ENCODE data around the gene UBALD2.
"Not testable (repeated sequence)": the region's sequence is repeated elsewhere in the genome, so short reads cannot be mapped to it uniquely, and the experiment has no call there.

UBALD2 gene

GRCh38 chr17:76277300-76278267, 12.4 kb downstream of the UBALD2 start:
- no peak for DNase-seq (ENCODE audit: low read depth)

GRCh38 chr17:76278268-76278908, 13.2 kb downstream of the UBALD2 start:
- no peak for DNase-seq (ENCODE audit: low read depth)

GRCh38 chr17:76278952-76279741, 14.0 kb downstream of the UBALD2 start:
- DNase-seq (ENCODE audit: low read depth): peak; percentile 88

GRCh38 chr17:76279742-76280287, 14.7 kb downstream of the UBALD2 start:
- DNase-seq (ENCODE audit: low read depth): no peak

GRCh38 chr17:76280650-76281049, 15.5 kb downstream of the UBALD2 start:
- no peak for DNase-seq (ENCODE audit: low read depth)

- no peak for DNase-seq (ENCODE audit: low read depth)
Observed at GRCh38 chr17:76281573-76282371, 16.6 kb downstream of the UBALD2 start.

GRCh38 chr17:76292567-76292966, 27.4 kb downstream of the UBALD2 start:
- DNase-seq (ENCODE audit: low read depth): no peak

- DNase-seq (ENCODE audit: low read depth): no peak
Observed at GRCh38 chr17:76293106-76293505, 28.0 kb downstream of the UBALD2 start.

GRCh38 chr17:76296186-76296585, 31.0 kb downstream of the UBALD2 start:
- no peak for DNase-seq (ENCODE audit: low read depth)

GRCh38 chr17:76296889-76297288, 31.7 kb downstream of the UBALD2 start:
- DNase-seq (ENCODE audit: low read depth): no peak

- DNase-seq (ENCODE audit: low read depth): no peak
Observed at GRCh38 chr17:76297436-76297835, 32.3 kb downstream of the UBALD2 start.

- DNase-seq (ENCODE audit: low read depth): no peak
Observed at GRCh38 chr17:76304226-76305134, 39.3 kb downstream of the UBALD2 start.

- DNase-seq (ENCODE audit: low read depth): not testable (repeated sequence)
Observed at GRCh38 chr17:76305135-76305454, 39.9 kb downstream of the UBALD2 start.

- DNase-seq (ENCODE audit: low read depth): no peak
Observed at GRCh38 chr17:76307299-76307965, 42.3 kb downstream of the UBALD2 start.

- DNase-seq (ENCODE audit: low read depth): no peak
Observed at GRCh38 chr17:76307966-76308338, 42.8 kb downstream of the UBALD2 start, which contains the start of gene QRICH2. Gene QRICH2, minus strand, starts transcription at chr17:76308276. Its CDS starts 278 bp downstream, at chr17:76307998.

- DNase-seq (ENCODE audit: low read depth): no peak
Observed at GRCh38 chr17:76309461-76309860, 44.3 kb downstream of the UBALD2 start.

- no peak for DNase-seq (ENCODE audit: low read depth)
Observed at GRCh38 chr17:76312735-76313134, 47.6 kb downstream of the UBALD2 start.

GRCh38 chr17:76314392-76315227, 49.5 kb downstream of the UBALD2 start:
- no peak for DNase-seq (ENCODE audit: low read depth)

- DNase-seq (ENCODE audit: low read depth): no peak
Observed at GRCh38 chr17:76317535-76317934, 52.4 kb downstream of the UBALD2 start.

Measured in activated T-cell treated with anti-CD3 and anti-CD28 coated beads for 1 hour (primary cell).